Measurements from ENCODE around the gene STX5. TPM values are rescaled to one million over a fixed set of nuclear protein-coding genes. Genes with fewer than 3 reads are reported as not detected.
A peak's percentile ranks its signal among the peaks of the same experiment; 100 is the strongest.
"Not testable (repeated sequence)": the region's sequence is repeated elsewhere in the genome, so short reads cannot be mapped to it uniquely, and the experiment has no call there.

Gene STX5
- total RNA-seq, 1 donor from 2014 or later = 37.1 TPM

DNA sequence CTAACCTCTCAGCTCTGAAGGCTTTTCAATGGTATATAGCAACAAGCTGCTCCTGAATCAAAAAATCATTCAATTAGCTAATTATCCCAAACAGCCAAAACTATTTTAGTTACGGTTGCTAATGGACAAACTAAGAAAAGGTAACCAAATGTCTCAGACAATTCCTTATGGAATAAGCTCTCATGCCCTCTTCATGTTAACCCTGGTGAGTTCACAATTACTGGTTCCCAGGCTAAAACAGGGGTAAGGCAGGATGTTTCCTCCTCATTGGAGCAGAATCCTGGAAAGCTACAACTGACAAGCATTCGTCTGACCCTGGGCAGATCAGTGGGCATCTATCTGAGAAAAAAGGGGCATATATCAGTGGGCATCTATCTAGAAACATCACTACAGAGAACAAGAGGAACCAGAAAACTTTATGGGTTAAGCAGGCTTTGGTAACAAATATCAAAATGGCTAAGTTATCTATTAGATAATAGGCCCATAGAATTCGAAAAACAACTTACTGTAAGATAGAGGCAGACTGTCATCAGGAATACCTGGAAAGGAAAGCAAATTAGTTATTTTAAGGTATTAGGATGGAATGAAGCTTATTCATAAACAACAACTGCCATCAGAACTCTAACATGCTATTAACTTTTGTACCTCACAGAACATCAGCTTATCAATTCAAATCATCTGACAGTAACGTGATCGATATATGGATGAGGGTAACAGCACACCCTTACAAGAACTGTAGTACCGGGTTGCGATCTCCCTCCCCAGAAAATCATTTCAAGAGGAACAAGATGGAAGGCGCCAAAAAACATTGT, 22.4 kb upstream of the STX5 start:
- no peak for DNase-seq

DNA sequence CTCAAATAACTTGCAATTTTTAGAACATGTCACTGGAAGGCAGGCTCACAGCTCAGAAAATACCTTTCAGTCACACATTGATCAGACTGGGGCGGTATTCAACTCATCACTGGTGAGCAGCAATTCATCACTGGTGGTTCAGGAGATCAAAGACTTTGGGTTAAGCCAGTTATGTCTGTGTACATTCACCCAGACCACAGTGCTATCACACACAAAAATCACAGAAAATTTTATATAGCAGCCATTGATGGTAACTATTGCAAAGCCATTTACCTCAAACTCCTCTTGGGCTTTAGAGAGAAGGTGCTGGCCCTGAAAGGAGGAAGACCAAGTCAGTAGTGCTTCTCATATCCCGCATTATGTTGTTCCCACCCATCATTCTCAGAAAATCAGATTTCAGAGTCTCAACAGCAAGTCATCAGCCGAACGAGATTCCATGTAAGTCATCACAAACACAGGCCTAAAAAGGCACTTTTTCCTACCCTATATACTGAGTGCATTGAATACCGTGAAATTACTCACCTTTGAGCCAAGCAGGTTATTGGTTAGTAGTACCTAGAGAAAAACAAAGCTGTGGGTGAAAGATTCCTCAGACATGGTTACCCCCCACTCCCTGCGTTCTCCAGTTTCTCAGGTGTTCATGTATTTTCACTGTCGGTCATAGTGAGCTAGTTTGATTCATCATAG, 21.6 kb upstream of the STX5 start:
- no peak for DNase-seq

DNA sequence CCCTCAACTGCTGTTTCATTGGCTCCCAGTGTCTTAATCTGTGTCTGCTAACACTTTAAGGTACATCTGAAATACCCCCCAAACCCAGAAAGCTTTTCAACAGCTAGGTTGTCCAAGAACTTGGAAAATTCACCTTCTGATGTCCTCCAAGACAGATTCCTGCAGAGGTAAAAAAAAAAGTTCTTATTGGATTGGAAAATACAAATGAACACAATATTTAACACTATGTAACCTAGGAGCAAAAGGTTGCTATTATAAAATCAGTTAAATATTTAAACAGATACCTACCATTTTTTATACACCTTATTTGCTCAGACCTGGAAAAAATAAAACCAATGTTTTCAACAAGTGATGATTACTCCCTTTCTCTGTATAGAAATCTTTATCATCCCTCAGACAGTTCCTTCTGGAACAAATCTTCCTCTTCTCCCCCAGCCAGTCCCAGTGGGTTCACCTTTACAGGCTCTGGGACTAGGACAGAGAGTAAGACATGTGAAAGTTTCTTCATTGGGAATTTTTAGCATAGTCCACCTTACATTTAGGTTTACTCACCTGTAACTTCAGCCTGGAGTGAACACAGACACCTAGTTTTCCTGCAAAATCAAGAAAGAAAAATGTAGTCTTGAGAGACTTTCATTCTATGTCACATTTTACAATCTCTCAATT, 20.8 kb upstream of the STX5 start:
- DNase-seq = no peak

DNA sequence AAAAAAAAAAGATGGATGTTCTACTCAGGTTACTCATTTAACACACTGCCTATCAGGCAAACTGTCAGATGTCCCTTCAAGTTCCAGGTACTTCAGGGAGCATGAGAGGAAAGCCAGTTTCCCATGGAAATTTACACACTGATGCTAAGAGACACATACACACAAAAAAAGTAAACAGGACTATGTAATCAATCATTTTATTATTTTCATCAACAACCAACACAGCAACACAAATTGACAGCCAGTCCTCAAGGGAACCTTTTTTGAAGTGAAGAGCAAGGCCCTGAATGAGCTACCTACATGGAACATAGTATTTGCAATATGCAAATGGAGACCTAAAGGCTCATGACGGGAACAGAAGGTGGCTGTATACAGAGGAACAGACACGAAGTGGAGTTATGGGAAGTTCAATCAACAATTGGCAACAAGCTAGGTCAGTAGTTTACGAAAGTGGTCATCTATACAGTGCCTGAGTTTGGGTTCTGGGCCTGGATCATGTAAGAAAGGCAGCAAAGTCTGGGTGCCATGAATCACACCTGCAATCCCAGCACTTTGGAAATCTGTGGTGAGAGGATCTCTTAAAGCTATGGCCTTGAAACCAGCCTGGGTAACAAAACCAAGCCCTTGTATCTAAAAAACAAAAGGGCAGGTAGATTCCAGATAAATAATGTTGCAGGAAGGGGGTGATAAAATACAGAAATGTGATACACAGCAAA, 20.1 kb upstream of the STX5 start:
- no peak for DNase-seq

DNA sequence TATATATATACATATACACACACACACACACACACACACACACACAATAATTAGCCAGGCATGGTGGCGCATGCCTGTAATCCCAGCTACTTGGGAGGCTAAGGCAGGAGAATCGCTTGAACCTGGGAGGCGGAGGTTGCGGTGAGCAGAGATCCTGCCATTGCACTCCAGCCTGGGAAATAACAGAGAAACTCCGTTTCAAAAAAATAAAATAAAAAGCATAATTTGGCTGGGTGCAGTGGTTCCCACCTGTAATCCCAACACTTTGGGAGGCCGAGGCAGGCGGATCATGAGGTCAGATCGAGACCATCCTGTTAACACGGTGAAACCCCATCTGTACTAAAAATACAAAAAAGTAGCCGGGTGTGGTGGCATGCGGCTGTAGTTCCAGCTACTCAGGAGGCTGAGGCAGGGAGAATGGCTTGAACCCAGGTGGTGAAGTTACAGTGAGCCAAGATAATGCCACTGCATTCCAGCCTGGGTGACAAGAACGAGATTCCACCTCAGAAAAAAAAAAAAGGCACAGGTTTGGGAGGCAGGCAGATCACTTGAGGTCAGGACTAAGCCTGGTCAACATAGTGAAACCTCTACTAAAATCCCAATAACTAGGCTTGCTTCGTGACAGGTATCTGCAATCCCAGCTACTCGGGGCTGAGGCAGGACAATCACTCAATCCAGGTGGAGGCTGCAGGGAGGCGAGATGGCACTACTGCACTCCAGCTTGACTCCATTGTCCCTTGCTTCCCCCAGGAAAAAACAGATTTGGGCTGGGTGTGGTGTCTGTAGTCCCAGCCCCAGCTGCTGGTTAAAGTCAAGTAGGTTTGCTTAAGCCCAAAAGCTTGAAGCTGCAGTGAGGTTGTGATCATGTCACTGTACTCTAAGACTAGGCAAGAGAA, 19.3 kb upstream of the STX5 start:
- no peak for DNase-seq

DNA sequence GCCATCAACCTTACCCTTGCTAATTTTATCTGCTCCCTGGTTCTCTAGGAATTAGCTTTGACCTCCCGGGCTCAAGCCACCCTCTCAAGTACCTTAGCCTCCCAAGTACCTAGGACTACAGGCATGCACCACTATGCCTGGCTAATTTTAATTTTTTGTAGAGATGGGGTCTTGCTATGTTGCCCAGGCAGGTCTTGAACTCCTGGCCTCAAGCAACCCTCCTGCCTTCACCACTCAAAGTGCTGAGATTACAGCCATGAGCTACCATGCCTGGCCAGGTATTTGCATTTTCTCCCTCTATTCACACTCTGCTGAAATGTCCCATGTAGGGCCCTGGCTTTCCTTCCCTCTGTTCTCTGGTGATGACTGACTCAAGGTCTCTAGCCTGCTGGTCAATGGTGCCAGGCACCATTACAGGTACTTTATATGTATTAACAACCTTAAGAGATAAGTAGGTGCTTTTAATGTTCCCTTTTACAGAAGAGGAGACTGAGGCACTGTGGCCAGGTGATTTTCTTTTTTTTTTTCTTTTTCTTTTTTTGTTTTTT, 16.0 kb upstream of the STX5 start:
- no peak for DNase-seq

DNA sequence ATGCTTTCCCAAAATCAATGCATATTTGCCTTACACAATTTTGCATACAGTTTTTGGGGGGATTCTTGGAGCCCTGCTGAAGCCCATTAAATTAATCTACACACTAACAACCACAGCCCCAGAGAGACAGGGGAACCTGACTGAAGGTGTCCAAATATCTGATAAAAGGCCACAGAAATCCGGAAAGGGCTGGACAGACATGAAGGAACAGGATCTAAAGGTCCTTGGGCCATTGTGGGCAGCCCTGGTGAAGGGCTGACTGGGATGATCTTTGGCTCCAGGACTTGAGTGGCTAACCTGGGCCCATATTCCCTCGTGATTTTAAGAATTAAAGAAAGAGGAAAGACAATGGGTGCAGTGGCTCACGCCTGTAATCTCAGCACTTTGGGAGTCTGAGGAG, 14.3 kb upstream of the STX5 start:
- no peak for DNase-seq

DNA sequence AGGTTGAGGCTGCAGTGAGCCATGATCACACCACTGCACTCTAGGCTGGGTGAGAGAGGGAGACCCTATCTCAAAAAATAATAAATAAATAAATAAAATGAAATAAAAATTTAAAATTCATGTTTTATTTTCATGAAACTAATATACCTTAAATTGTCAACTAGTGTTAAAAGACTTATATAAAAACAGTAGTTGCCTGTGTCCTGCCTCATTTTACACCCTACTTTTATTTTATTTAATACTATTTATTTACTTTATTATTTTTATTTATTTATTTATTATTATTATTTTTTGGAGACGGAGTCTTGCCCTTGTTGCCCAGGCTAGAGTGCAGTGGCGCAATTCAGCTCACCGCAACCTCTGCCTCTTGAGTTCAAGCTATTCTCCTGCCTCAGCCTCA, 12.3 kb upstream of the STX5 start:
- DNase-seq = no peak

DNA sequence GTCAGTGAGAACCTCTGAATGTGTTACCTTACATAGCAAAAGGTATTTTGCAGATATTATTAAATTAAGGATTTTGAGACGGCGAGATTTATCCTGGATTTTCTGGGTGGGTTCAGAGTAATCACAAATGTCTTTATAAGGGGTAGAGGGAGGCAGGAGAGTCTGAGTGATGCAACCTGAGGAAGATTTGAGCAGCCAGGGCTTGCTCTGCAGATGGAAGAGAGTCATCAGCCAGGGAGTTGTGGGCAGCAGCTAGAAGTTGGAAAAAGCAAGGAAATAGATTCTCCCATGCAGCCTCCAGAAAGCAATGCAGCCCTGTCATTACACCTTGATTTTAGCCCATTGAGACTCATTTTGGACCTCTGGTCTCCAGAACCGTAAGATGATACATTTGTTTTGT, 11.6 kb upstream of the STX5 start:
- no peak for DNase-seq

DNA sequence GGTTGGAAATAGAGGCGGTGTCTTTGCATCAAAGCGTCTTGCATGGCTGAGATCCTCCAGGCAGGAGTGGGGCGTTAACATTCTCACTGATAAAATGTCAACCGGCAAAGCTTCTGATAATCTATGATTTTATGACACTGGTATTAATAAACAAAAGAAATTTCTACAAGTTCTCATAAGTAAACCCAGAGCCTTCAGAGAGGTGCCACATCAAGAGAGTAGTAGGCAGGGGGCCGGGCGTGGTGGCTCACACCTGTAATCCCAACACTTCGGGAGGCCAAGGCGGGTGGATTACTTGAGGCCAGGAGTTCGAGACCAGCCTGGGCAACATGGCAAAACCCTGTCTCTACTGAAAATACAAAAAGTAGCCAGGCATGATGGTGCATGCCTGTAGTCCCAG, 11.0 kb upstream of the STX5 start:
- not testable (repeated sequence) for DNase-seq

DNA sequence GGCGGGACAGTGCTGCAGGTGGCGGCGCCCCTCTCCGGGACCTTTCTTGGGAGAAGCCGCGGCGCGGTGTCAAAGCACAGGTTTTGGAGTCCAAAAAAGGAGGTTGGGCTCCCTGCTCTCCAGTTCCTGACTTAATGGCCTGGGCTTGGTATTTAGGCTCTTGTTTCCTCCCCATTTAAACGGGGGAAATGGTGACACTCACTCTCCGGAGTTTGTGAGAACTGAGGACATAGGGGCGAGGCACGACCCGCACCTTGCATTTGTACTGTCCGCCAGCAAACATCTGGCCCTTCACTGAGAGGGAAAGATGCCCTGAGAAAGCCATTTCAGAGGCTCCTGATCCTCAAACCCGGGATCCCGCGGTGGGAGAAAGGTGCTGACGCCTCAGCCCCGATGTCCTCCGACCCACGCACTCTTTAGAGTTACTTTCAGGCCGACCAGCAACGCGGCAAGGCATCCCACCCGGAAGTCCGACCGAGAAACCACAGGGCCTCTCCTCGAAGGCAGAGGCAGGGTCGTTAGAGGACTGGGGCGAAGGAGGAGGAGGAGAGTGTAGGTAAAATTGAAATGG, 10.4 kb upstream of the STX5 start:
- DNase-seq = no peak

DNA sequence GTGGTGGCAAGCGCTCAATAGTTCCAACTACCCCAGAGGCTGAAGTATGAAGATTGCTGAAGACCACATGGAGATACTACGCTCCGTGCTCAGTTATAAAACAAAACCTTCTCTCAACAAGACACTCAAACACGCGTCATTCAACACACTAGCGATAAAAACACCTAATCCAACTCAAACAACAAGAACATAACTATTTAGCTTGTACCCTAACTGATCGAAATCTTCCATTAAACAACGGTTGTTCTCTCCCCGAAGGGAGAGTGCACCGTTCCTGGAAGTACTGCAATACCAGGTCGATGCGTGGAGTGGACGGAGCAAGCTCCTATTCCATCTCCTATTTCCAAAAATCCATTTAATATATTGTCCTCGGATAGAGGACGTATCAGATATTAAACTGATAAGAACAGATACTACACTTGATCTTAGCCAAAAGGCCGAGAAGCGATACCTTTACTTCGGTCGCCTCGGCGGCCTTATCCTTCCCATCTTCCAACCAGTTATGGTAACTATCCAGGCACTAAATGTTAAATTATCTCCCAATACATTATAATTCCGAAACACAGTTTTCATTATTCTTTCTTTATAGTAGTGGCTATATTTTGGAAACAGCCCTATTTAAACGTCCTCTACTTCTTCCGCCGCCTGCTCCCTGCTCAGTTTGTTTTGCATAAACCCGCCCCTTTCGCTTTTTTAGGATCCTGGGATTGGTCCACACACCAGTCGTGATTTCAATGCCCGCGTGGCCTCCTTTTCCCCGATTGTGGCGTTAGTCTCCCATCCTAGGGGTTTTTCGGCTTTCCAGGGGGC, 9.7 kb upstream of the STX5 start:
- peak; percentile 98 for DNase-seq

DNA sequence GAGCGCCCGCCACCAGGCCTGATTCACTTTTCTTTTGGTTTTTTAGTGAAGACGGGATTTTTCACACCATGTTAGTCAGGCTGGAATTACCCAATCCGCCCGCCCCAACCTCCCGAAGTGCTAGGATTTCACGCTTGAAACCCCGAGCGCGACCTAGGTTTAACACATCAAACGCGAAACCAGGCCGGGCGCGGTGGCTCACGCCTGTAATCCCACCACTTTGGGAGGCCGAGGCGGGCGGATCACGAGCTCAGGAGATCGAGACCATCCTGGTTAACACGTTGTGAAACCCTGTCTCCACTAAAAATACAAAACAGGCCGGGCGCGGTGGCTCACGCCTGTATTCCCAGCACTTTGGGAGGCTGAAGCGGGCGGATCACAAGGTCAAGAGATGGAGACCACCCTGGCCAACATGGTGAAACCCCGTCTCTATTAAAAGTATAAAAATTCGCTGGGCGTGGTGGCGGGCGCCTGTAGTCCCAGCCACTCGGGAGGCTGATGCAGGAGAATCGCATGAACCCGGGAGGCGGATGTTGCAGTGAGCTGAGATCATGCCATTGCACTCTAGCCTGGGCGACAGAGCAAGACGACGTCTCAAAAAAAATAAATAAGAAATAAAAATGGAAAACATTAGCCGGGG, 9.0 kb upstream of the STX5 start:
- DNase-seq = peak; percentile 73

DNA sequence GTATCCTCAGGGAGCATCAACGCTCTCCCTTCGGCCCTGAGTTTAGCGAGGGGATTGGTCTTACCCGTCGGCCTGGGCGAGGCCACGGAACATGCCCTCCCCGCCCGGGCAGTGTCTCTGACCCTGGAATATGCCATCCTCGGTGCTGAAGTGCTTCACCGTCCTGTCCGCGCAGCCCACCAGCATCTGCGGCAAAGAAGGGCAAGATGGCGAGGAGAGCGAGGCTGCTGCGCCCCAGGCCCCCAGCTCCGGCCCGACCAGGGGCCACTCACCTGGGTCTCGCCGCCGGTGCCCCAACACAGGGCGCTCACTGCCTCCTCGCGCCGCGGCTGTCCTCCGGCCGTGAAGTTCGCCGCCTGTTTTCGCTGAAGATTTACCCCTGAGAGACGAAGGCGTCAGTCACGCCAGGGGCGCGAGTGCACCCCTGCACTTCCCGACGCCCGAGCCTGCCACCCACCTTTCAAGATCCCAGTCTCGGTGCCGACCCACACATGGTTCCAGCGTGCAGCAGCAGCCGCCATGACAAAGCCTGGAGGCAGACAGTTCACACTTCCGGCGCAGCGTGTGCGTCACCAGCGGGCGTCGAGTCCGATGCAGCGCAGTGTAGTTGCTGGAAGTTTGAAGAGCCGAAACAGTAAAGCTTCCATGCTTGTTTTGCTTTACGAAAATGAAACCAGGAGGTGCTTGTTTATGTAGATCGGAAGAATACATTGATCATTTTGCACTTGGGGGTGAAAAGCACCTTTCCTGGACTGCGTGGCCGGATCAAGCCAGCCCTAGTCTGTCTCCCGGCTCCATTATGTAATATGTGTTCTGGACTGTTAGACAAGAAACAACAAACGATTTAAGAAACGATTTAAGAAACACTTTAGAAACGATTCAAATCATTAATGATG, 7.4 kb upstream of the STX5 start, which contains the start of gene WDR74:
WDR74 (minus strand) TSS at position 541 of the 896 bp plus-strand sequence; CDS start at position 521, 20 bp downstream.
- peak; percentile 98 for DNase-seq

DNA sequence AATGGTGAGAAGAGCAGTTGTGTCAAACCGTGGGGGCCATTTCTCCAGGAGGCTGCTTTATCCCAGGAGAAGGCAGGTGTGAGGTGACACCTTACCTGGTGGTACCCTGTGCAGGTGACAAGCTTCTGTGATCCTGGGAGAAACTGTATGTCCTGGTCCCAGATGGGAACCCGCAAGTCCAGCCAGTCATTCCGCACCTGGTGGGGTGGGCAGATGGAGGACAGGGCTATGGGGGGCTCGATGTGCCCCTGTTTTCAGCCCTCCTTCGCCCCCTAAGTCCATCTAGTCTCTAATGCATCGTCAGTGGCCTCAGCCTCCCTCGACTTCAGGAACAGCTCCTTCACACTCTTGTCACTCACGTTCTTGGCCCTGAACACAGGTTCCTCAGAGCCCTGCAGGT, 3.5 kb upstream of the STX5 start:
- DNase-seq = no peak

DNA sequence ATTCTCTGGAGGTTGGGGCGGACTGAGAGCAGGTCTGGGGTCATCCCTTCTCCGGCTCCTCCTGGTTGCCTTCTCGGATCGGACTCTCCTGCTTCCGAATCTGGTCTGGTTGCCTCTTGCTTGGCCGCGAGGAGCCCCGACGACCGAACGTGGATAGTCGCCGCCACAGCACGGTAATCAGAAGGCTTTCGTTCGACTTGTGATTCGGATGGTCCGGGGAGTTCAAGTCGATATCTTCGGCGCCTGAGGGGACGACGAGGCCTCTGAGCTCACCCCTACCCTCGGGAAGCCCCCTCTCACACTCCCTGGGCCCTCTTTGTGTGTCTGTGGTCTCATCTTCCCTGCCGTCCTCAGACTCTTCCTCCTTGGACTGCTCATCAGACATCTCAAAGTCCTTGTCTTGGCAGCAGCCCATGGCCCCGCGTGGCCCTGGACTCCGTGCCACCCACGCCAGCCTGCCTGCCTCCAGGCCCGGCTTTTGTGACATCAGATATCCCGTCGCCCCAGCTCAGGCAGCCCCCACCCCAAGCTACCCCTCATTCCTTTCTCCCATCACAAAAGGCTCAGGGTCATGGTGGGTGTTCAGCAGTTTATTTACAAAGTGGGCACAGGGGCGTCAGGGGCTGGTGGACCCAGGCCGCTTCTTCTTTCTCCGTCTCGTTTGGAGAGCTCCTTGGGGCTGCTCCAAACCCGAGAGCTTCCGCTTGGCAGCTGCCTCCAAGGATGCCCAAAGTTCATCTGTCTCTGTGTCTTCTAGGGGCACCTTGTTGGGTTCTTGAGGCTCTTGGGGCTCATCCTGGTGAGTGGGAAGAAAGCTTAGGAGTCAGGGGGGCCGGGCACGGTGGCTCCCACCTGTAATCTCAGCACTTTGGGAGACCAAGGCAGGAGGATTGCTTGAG, 734 bp upstream of the STX5 start, which contains the start of gene TEX54:
TEX54 (minus strand) TSS at position 506 of the 899 bp plus-strand sequence.
- no peak for DNase-seq

DNA sequence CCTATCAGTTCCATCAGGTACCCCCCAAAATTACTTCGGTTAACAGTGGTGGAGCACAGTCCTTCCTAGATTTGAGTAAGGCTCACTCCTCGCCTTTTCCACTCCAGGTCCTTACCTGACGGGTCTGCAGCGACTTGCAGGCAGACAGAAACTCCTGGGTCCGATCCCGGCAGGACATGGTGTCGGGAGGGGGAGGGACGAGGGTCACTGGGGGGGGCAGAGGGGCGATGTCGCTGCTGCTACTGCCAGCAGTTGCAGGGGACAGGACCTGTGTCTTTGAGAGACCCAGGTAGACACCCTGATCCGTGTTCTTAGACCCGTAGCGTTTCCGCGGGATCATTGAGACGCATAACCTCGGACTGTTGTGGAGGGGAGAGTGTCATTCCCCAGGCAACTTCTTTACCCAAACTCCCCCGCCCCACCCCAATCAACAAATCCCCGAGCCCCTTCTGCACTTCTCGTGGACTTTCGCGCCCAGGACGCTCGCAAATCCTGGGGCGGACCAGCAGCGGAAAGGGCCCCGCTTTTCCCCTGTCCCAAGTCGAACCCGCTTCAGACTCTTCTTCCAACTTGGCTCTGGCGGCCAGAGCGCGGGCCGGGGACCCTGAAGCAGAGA, 839 bp downstream of the STX5 start:
- no peak for DNase-seq
